Testis (tissue), 3 donors: ENCODE measurements around the gene LIN7C. TPM values are rescaled to one million over a fixed set of nuclear protein-coding genes. Genes with fewer than 3 reads are reported as not detected.

Source experiments
- DNase-seq: peaks from one replicate; pipeline ENCODE4 v3.0.0-alpha.2; 2019
- H3K27ac ChIP-seq, 2 donors: fragments of 200-600 bp; sonication (generic); one replicate each; pipeline ENCODE4 v1.5.1; 2019
- H3K27me3 ChIP-seq: fragments of 200-600 bp; sonication (generic); one replicate; pipeline ENCODE4 v1.5.1; 2019
- H3K36me3 ChIP-seq: fragments of 200-600 bp; sonication (generic); one replicate; pipeline ENCODE4 v1.5.1; 2017; ENCODE audit warnings: low read depth; ENCODE audit errors: missing control alignments
- H3K4me1 ChIP-seq: fragments of 200-600 bp; sonication (generic); one replicate; pipeline ENCODE4 v1.5.1; 2019
- H3K4me3 ChIP-seq, 2 donors: fragments of 200-600 bp; sonication (generic); one replicate each; pipeline ENCODE4 v1.5.1; 2017 to 2019
- H3K9me3 ChIP-seq: fragments of 200-600 bp; sonication (generic); one replicate; pipeline ENCODE4 v1.5.1; 2017
- CTCF ChIP-seq, 3 experiments: fragments of 450-650 bp in 2 of 3; fragments of 200-600 bp in 1 of 3; sonication (generic) in 1 of 3; IDR thresholded peaks; one replicate each; pipeline ENCODE4 v1.5.1; 2016 to 2019; ENCODE audit warnings: antibody characterized with exemption in 3 of 3, mild to moderate bottlenecking in 2 of 3, moderate library complexity in 1 of 3
- POLR2A ChIP-seq: fragments of 450-650 bp; IDR thresholded peaks from one replicate; pipeline ENCODE4 v1.6.1; 2017; ENCODE audit warnings: antibody characterized with exemption, mild to moderate bottlenecking, moderate library complexity
- WGBS, 2 donors: methylation state at CpG; one replicate each; pipeline ENCODE4 v1.1.5; 2018; 5-methylcytosine and 5-hydroxymethylcytosine counted together
- intact Hi-C: fragments of 100-400 bp; cut with DNase I; formaldehyde crosslinking; loops from one replicate; pipeline ENCODE4 v1.15.1; 2023; ENCODE audit warnings: low total_unique reads
- polyA plus RNA-seq: library from polyadenylated mRNA; stranded (reverse); fragments of 350-450 nt; fragmentation: Illumina TruSeq; extraction: RNeasy Lipid Tissue Mini Kit (QIAGEN cat#74804); gene quantifications from one replicate; pipeline ENCODE4 v1.2.3, GENCODE V29; 2014; ENCODE audit warnings: low read depth, low replicate concordance; ENCODE audit not compliant: insufficient read depth
- total RNA-seq, 2 donors: library from RNA; depleted of rRNA; stranded (reverse); fragments of >200 nt; gene quantifications; one replicate each; pipeline ENCODE4 v1.2.3, GENCODE V29; 2016

LIN7C gene
- total and polyA plus RNA-seq, 3 donors from 2014 or later, result 6.9 to 23.1 (median 21.0) TPM

DNA sequence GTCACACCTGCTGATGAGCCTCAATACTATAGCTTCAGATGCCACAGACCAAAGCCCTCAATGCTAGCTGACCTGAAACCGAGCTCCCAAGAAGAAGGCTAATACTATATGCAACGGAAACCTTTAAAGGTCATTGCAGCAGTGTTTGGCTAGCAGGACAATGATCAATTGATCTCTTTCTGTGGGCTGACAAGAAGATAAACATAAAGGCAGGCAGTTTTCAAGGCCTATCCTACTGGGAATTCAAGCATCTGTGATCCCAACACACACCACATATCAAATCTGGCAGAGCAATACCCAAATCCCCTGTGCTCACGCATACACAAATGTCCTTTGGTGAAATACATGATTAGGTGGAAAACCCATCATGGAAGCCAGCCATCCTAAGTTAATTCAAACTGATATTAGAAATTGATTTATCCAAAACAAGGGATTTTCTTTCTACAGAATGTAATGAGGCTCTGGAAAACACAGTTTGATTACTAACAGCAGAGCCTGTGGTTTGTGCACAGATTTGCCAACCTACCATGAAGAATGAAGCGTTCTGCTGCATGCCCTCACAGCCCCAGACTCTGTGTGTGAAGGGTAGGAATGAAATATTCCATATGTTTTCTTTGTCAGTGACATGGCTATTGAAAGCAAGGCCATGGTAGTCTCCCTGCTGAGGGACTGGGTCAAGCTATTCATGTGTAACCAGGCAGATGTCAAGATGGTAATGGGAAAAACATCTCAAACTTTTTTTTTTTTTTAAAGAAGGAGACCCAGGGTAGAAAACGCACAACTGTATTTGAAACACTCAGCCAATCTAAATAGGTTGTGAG lies 46.2 kb downstream of the LIN7C start:
- Histone ChIP-seq H3K4me1 (no peaks in the 10 kb centered on the region), H3K36me3 (no peaks in the 10 kb centered on the region), H3K27ac (no peak overlapping the region), H3K27me3 (no peaks in the 10 kb centered on the region), H3K9me3 (no peaks in the 10 kb centered on the region), H3K4me3 (no peak overlapping the region)
- WGBS, 2 donors, result 75 to 88% methylated on average over 5 of the region's 5 CpGs
- TF ChIP-seq CTCF (IDR thresholded peaks at IDR 0.05), result no peak
- TF ChIP-seq POLR2A, result no peak
- no peak for DNase-seq
- intact Hi-C loops, result no loop called here

DNA sequence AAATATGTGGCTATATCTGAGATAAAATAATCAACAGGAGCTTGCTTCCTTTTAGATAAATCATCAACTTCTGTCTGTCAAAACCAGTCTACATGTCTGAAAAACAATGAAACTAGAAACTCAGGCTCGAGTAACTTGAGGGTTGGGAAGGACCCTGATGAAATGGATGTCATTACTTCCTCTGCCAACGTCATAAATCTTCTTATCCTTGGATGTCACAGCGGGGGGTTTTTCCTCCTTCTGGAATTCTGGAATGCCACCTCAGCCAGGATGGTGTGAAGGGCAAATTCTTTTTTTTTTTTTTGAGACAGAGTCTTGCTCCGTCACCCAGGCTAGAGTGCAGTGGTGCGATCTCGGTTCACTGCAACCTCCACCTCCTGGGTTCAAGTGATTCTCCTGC lies 47.4 kb downstream of the LIN7C start:
- Histone ChIP-seq H3K27me3 (no peaks in the 10 kb centered on the region), H3K36me3 (no peaks in the 10 kb centered on the region), H3K9me3 (no peaks in the 10 kb centered on the region), H3K4me1 (no peaks in the 10 kb centered on the region), H3K27ac (no peak overlapping the region), H3K4me3 (no peak overlapping the region)
- intact Hi-C loops, result no loop called here
- no peak for DNase-seq
- TF ChIP-seq POLR2A, result no peak
- no peak for TF ChIP-seq CTCF (IDR thresholded peaks at IDR 0.05)
- WGBS, 2 donors, result 84 to 85% methylated on average over 6 of the region's 6 CpGs

DNA sequence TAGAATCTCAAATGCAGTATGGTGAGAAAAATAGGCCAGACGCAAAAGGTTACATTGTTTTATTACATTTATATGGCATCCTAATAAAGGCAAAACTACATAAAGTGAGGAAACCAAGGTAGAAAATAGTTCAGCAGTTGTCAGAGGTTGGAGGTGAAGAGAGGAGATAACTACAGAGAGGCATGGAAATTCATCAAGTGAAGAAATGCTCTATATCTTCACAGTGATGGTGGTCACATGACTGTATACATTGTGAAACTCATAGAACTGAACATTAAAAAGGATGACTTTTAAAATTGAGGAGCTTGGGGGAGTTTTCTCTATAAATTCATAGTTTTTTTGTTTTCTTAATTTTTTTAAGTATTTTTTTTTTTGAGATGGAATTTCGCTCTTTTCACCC lies 48.4 kb downstream of the LIN7C start:
- no peak for TF ChIP-seq CTCF (IDR thresholded peaks at IDR 0.05)
- no peak for TF ChIP-seq POLR2A
- Histone ChIP-seq H3K36me3 (no peaks in the 10 kb centered on the region), H3K27me3 (no peaks in the 10 kb centered on the region), H3K27ac (no peak overlapping the region), H3K9me3 (no peaks in the 10 kb centered on the region), H3K4me3 (no peak overlapping the region), H3K4me1 (no peaks in the 10 kb centered on the region)
- DNase-seq, result no peak
- intact Hi-C loops, result no loop called here
- 86 to 91% methylated on average over 2 of the region's 2 CpGs for WGBS, 2 donors

- no peak for TF ChIP-seq POLR2A
- no peak for TF ChIP-seq CTCF (IDR thresholded peaks at IDR 0.05)
- Histone ChIP-seq H3K27me3 (no peaks in the 10 kb centered on the region), H3K27ac (no peak overlapping the region), H3K4me3 (no peak overlapping the region), H3K4me1 (no peaks in the 10 kb centered on the region), H3K9me3 (no peaks in the 10 kb centered on the region), H3K36me3 (no peaks in the 10 kb centered on the region)
- intact Hi-C loops, result no loop called here
- DNase-seq, result no peak
These were observed 49.7 kb downstream of the LIN7C start for GRCh38 chr11:27456795-27457329.
